H1 (cell line): ENCODE results near the gene PALD1. TPM values are rescaled to one million over a fixed set of nuclear protein-coding genes. Genes with fewer than 3 reads are reported as not detected.

Source experiments
- CTCF ChIA-PET: fragments of 300-600 bp; sonication (Branson Sonifier 250); formaldehyde crosslinking; loops from one replicate; lab custom pipeline; 2021; ENCODE audit not compliant: partially characterized antibody; lab: Charles Lee
- POLR2A ChIA-PET: fragments of 300-600 bp; sonication (Branson Sonifier 250); formaldehyde crosslinking; loops from one replicate; lab custom pipeline; 2021; ENCODE audit warnings: inconsistent platforms; ENCODE audit not compliant: partially characterized antibody; lab: Charles Lee
- DNase-seq, 2 experiments: peaks; one replicate each; pipeline versions ENCODE4 v3.0.0 to v3.0.0-alpha.2; 2010 to 2022; ENCODE audit warnings: low spot score in 2 of 2, low read depth in 1 of 2, mixed read lengths in 1 of 2
- FAIRE-seq: peaks from 2 replicates; lab custom pipeline; 2011; peaks lifted over from hg19 to GRCh38; lab: Jason Lieb, UNC
- H2AFZ ChIP-seq: 2 replicates; pipeline ENCODE4 v1.8.1; 2012; ENCODE audit warnings: low read length, inconsistent platforms
- H2AK5ac ChIP-seq: 2 replicates; pipeline ENCODE4 v1.6.1; 2013; ENCODE audit warnings: low read depth, low read length
- H2BK120ac ChIP-seq: replicated peaks from 2 replicates; pipeline ENCODE3; 2013; ENCODE audit warnings: low read depth, low read length, inconsistent platforms
- H2BK12ac ChIP-seq: 2 replicates; pipeline ENCODE4 v1.6.1; 2013; ENCODE audit warnings: low read depth, low read length
- H2BK15ac ChIP-seq: 2 replicates; pipeline ENCODE4 v1.6.1; 2013; ENCODE audit warnings: low read length
- H2BK20ac ChIP-seq: 2 replicates; pipeline ENCODE4 v1.6.1; 2013; ENCODE audit warnings: low read length
- H2BK5ac ChIP-seq: 2 replicates; pipeline ENCODE4 v1.6.1; 2013; ENCODE audit warnings: low read depth, low read length
- H3K14ac ChIP-seq: 2 replicates; pipeline ENCODE4 v1.6.1; 2013; ENCODE audit warnings: inconsistent platforms; ENCODE audit not compliant: insufficient read length
- H3K18ac ChIP-seq: 2 replicates; pipeline ENCODE4 v1.6.1; 2013; ENCODE audit warnings: low read length; ENCODE audit errors: extremely low read depth
- H3K23ac ChIP-seq: 2 replicates; pipeline ENCODE4 v1.6.1; 2013; ENCODE audit warnings: inconsistent platforms; ENCODE audit not compliant: insufficient read length
- H3K23me2 ChIP-seq: 2 replicates; pipeline ENCODE4 v1.6.1; 2013; ENCODE audit warnings: low read depth, low read length
- H3K27ac ChIP-seq: 2 replicates; pipeline ENCODE4 v1.6.1; 2011; ENCODE audit warnings: low read depth, low read length, inconsistent platforms
- H3K27me3 ChIP-seq, 4 experiments: replicated peaks in 1 of 4; 1 replicate in 1 of 4; 2 replicates in 3 of 4; pipeline versions ENCODE4 v1.6.1 to v1.8.1; 2011 to 2013; ENCODE audit warnings: low read length in 3 of 4, mild to moderate bottlenecking in 3 of 4, inconsistent platforms in 2 of 4, mixed read lengths in 2 of 4, moderate library complexity in 1 of 4; ENCODE audit not compliant: control insufficient read depth in 3 of 4, insufficient read depth in 3 of 4; ENCODE audit errors: extremely low read depth in 1 of 4
- H3K36me3 ChIP-seq, 4 experiments: 2 replicates each; pipeline versions ENCODE4 v1.6.1 to v1.8.1; 2011 to 2013; ENCODE audit warnings: mild to moderate bottlenecking in 4 of 4, low read length in 3 of 4, moderate library complexity in 2 of 4, control low read depth in 1 of 4, inconsistent platforms in 1 of 4; ENCODE audit not compliant: insufficient read depth in 4 of 4, control insufficient read depth in 2 of 4
- H3K4ac ChIP-seq: replicated peaks from 2 replicates; pipeline ENCODE3; 2013; ENCODE audit warnings: low read length, low read depth, mixed read lengths, inconsistent platforms; ENCODE audit not compliant: insufficient read length
- H3K4me1 ChIP-seq, 4 experiments: replicated peaks in 1 of 4; 1 replicate in 1 of 4; 2 replicates in 3 of 4; pipeline versions ENCODE4 v1.6.1 to v1.8.1; 2011 to 2013; ENCODE audit warnings: low read length in 3 of 4, inconsistent platforms in 2 of 4, mixed read lengths in 1 of 4; ENCODE audit not compliant: insufficient read depth in 4 of 4, control insufficient read depth in 3 of 4
- H3K4me2 ChIP-seq, 2 experiments: 2 replicates each; pipeline versions ENCODE4 v1.6.1 to v1.8.1; 2011 to 2013; ENCODE audit warnings: low read depth in 2 of 2, low read length in 2 of 2, control low read depth in 1 of 2, inconsistent platforms in 1 of 2, mild to moderate bottlenecking in 1 of 2; ENCODE audit not compliant: insufficient read depth in 1 of 2
- H3K4me3 ChIP-seq, 4 experiments: fragments of 200-600, 300-600 bp in 1 of 4; sonication (generic), shearing (Covaris generic), sonication (Bioruptor Twin) in 1 of 4; 2 replicates each; pipeline versions ENCODE4 v1.5.1 to v1.8.1; 2011 to 2016; ENCODE audit warnings: low read length in 4 of 4, low read depth in 3 of 4, control low read depth in 2 of 4, inconsistent platforms in 2 of 4, mild to moderate bottlenecking in 2 of 4, mixed read lengths in 1 of 4, moderate library complexity in 1 of 4; ENCODE audit not compliant: insufficient read depth in 2 of 4; ENCODE audit errors: extremely low read depth in 1 of 4
- H3K56ac ChIP-seq: replicated peaks from 2 replicates; pipeline ENCODE3; 2013; ENCODE audit warnings: low read depth, mild to moderate bottlenecking, mixed read lengths, low read length, inconsistent platforms; ENCODE audit not compliant: insufficient read length
- H3K79me1 ChIP-seq: 2 replicates; pipeline ENCODE4 v1.6.1; 2013; ENCODE audit warnings: low read depth, low read length, control low read depth
- H3K79me2 ChIP-seq, 2 experiments: 2 replicates each; pipeline versions ENCODE4 v1.6.1 to v1.8.1; 2012 to 2013; ENCODE audit warnings: low read length in 2 of 2, mild to moderate bottlenecking in 2 of 2, inconsistent platforms in 1 of 2; ENCODE audit not compliant: insufficient read depth in 2 of 2, control insufficient read depth in 1 of 2
- H3K9ac ChIP-seq, 4 experiments: replicated peaks in 1 of 4; 1 replicate in 1 of 4; 2 replicates in 3 of 4; pipeline versions ENCODE4 v1.6.1 to v1.8.1; 2011 to 2013; ENCODE audit warnings: low read depth in 3 of 4, low read length in 3 of 4, control low read depth in 2 of 4, mild to moderate bottlenecking in 2 of 4, moderate library complexity in 2 of 4, inconsistent platforms in 1 of 4; ENCODE audit errors: extremely low read depth in 1 of 4
- H3K9me3 ChIP-seq, 2 experiments: 2 replicates each; pipeline versions ENCODE4 v1.6.1 to v1.8.1; 2012 to 2013; ENCODE audit warnings: mild to moderate bottlenecking in 2 of 2, moderate library complexity in 2 of 2, control low read depth in 1 of 2, inconsistent platforms in 1 of 2, low read depth in 1 of 2, low read length in 1 of 2, mixed read lengths in 1 of 2; ENCODE audit not compliant: insufficient read depth in 2 of 2
- H4K20me1 ChIP-seq, 2 experiments: replicated peaks in 1 of 2; 2 replicates each; pipeline versions ENCODE3 to v1.8.1; 2011 to 2013; ENCODE audit warnings: inconsistent platforms in 2 of 2, low read length in 2 of 2, mild to moderate bottlenecking in 1 of 2; ENCODE audit not compliant: insufficient read depth in 2 of 2, control insufficient read depth in 1 of 2
- H4K5ac ChIP-seq: 2 replicates; pipeline ENCODE4 v1.6.1; 2013; ENCODE audit warnings: low read length, low read depth, mixed read lengths, inconsistent platforms; ENCODE audit not compliant: insufficient read length
- H4K8ac ChIP-seq: 2 replicates; pipeline ENCODE4 v1.8.0; 2013; ENCODE audit warnings: mild to moderate bottlenecking, moderate library complexity, low read length, inconsistent platforms; ENCODE audit not compliant: insufficient read depth; ENCODE audit errors: extremely low read depth
- H4K91ac ChIP-seq: replicated peaks from 2 replicates; pipeline ENCODE3; 2013; ENCODE audit warnings: low read length, mixed read lengths, inconsistent platforms; ENCODE audit not compliant: insufficient read length
- ASH2L ChIP-seq: fragments of 200-600, 300-600 bp; sonication (generic); IDR thresholded peaks from one replicate; pipeline ENCODE4 v1.7.1; 2017; ENCODE audit warnings: low read length
- CBX8 ChIP-seq: fragments of 300-800, 300-1000 bp; sonication (generic); IDR thresholded peaks from 2 replicates; pipeline ENCODE4 v1.7.1; 2016; ENCODE audit warnings: low read depth, low read length, borderline replicate concordance
- ZNF274 ChIP-seq: IDR thresholded peaks from 2 replicates; pipeline ENCODE4 v1.7.0; 2012; ENCODE audit warnings: low read length, borderline replicate concordance; ENCODE audit errors: extremely low read depth
- WGBS, 2 experiments: shearing (Covaris generic) in 1 of 2; methylation state at CpG; one replicate each; pipeline versions ENCODE4 v1.1.6 to v1.1.7; 2013 to 2015; ENCODE audit warnings: low lambda C conversion rate in 2 of 2, mixed read lengths in 2 of 2, inconsistent platforms in 1 of 2, low coverage in 1 of 2, missing lambda C conversion rate in 1 of 2; ENCODE audit not compliant: insufficient replicate concordance in 2 of 2, insufficient coverage in 1 of 2, insufficient read length in 1 of 2; ENCODE audit errors: extremely low coverage in 1 of 2, missing lambda C conversion rate in 1 of 2; 5-methylcytosine and 5-hydroxymethylcytosine counted together
- polyA plus RNA-seq, 7 experiments: library from polyadenylated mRNA; depleted of rRNA in 3 of 7; stranded (reverse) in 5 of 7; unstranded in 2 of 7; fragments of >200 nt in 5 of 7; fragments of 200-250 nt in 2 of 7; gene quantifications; 1 replicate in 5 of 7; 2 replicates in 1 of 7; 4 replicates in 1 of 7; pipeline versions ENCODE4 v1.2.1 to v1.2.3, GENCODE V29; 2011 to 2013; ENCODE audit warnings: missing spikeins in 2 of 7, mixed read lengths in 2 of 7
- total RNA-seq: library from RNA; stranded (reverse); fragmentation: NEBNext Ultra II Directional; extraction: Animal tissue kit (Norgen Biotek cat#: 25700); gene quantifications from 2 replicates; pipeline ENCODE4 v1.2.1, GENCODE V29; 2021

Gene PALD1
- total and polyA plus RNA-seq, 2 of the 8 experiments (the other 6 are each of a cell fraction or from before 2014, with no cell fraction given), result 13.3 to 32.8 TPM

DNA sequence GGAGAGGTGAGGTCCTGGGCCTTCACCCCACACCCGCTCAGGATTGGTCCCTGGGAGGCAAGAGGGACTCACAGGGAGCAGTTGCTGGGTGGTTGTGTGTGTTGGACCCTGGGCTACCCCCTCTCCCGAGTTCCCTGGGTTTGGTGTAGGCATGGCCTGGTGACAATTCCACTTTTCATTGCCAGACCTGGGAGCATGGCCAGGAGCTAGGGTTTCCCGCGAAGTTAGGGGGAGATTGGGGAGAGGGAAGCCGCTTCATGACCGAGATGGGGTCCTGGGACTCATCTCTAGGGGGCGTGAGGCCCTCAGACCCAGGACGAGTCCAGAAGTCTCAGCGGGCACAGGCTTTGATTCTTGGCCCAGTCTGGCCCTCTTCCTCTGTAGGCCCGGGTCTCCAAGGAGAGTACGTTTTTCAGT, 606 bp downstream of the PALD1 start:
- peak overlapping the region; percentile 52; the same call in 1 of the 2 replicates for H2BK5ac ChIP-seq
- 0 out of 2 replicates have a peak overlapping the region, but pooled peaks have one; percentile 34 for H2BK20ac ChIP-seq
- peak overlapping the region; percentile 37; the same call in 1 of the 2 replicates for H2AFZ ChIP-seq
- H2BK120ac ChIP-seq, result no peak overlapping the region
- peak overlapping the region; percentile 35; the same call in 1 of the 2 replicates for H4K8ac ChIP-seq
- H3K4ac ChIP-seq, result no peak overlapping the region
- H2AK5ac ChIP-seq, result no peak overlapping the region
- H4K20me1 ChIP-seq, result peaks cover 0 to 7% of the 10 kb centered on the region in 2 experiments
- no peak overlapping the region for H3K14ac ChIP-seq
- no peaks in the 10 kb centered on the region for H3K36me3 ChIP-seq
- no peak overlapping the region for H4K5ac ChIP-seq
- H3K23me2 ChIP-seq, result peaks cover 17% of the 10 kb centered on the region; the same call in 1 of the 2 replicates
- H3K79me2 ChIP-seq, result peaks cover 0 to 25% of the 10 kb centered on the region in 2 experiments; a peak in 3 of 4 replicates
- no peak overlapping the region for H3K23ac ChIP-seq
- H3K4me1 ChIP-seq, result peaks cover 9 to 22% (median 18%) of the 10 kb centered on the region in 4 experiments
- peak overlapping the region; percentile 44 for H4K91ac ChIP-seq
- peaks cover 0 to 6% (median 2%) of the 10 kb centered on the region in 4 experiments; a peak in 3 of 7 replicates for H3K27me3 ChIP-seq
- H3K4me3 ChIP-seq, result peak overlapping the region; percentile 64 to 84 (median 70)
- no peaks in the 10 kb centered on the region for H3K9me3 ChIP-seq
- H2BK15ac ChIP-seq, result no peak overlapping the region
- H2BK12ac ChIP-seq, result no peak overlapping the region
- H3K56ac ChIP-seq, result no peak overlapping the region
- H3K18ac ChIP-seq, result peak overlapping the region; percentile 87
- peak overlapping the region; percentile 72 to 94 for H3K4me2 ChIP-seq
- no peak overlapping the region for H3K27ac ChIP-seq
- 17% methylated on average over 11 of the region's 11 CpGs; no CpG with 5 or more reads in 1 of the 2 experiments for WGBS, 2 experiments
- CTCF ChIA-PET, result interaction anchor here (0.6 to 43.0 kb wide), 15 partner anchors 9 to 92 kb away, joined by 3 to 908 read pairs (median 6); no protein-coding TSS in a partner anchor
- peak overlapping the region in 3 of 4 experiments; percentile 38 to 65 (median 52); a peak in 5 of 7 replicates for H3K9ac ChIP-seq
- H3K79me1 ChIP-seq, result peaks cover 4% of the 10 kb centered on the region
- peak in 1 of 2 experiments; percentile 79 for DNase-seq
- no peak for FAIRE-seq
- POLR2A ChIA-PET, result interaction anchor here (0.6 to 2.0 kb wide), 6 partner anchors 9 to 114 kb away, joined by 3 to 7 read pairs (median 4); no protein-coding TSS in a partner anchor
- TF ChIP-seq CBX8 (no peak), ASH2L (peak; percentile 0), ZNF274 (no peak)
